GM12878 (cell line): Measurements from ENCODE around the gene EPHB2. TPM values are rescaled to one million over a fixed set of nuclear protein-coding genes. Genes with fewer than 3 reads are reported as not detected.
A peak's percentile ranks its signal among the peaks of the same experiment; 100 is the strongest.

Experiments used
- ATAC-seq: fragments of 200-7000 bp; cut with Tn5 transposase; 3 replicates; pipeline ENCODE4 v1.9.1; 2020; ENCODE audit warnings: mild to moderate bottlenecking, moderate library complexity
- BruUV-seq: library from RNA; stranded (reverse); fragments of 400-500 nt; replicated peaks from 2 replicates; lab custom pipeline; 2021; lab: Mats Ljungman, UMichigan
- CTCF ChIA-PET: fragments of 300-600 bp; sonication (Branson Sonifier 250); formaldehyde crosslinking; extraction: SDS; loops from one replicate; lab custom pipeline; 2021; ENCODE audit warnings: inconsistent platforms; lab: Yijun Ruan, JAX
- POLR2A ChIA-PET: fragments of 350-600 bp; formaldehyde crosslinking; extraction: SDS; loops from one replicate; lab custom pipeline; 2021; ENCODE audit warnings: inconsistent platforms; lab: Charles Lee
- RAD21 ChIA-PET: fragments of 300-600 bp; sonication (Branson Sonifier 250); formaldehyde crosslinking; loops from one replicate; lab custom pipeline; 2023; ENCODE audit warnings: antibody characterized with exemption; ENCODE audit not compliant: unreplicated experiment; lab: Charles Lee
- SMC1A ChIA-PET: fragments of 300-600 bp; sonication (Branson Sonifier 250); formaldehyde crosslinking; loops from one replicate; lab custom pipeline; 2023; ENCODE audit not compliant: unreplicated experiment, uncharacterized antibody; lab: Charles Lee
- DNase-seq: peaks from one replicate; pipeline ENCODE4 v3.0.0-alpha.2; 2011; ENCODE audit warnings: low read depth, low spot score
- FAIRE-seq: peaks from 3 replicates; lab custom pipeline; 2011; peaks lifted over from hg19 to GRCh38; lab: Jason Lieb, UNC
- H2AFZ ChIP-seq: 2 replicates; pipeline ENCODE4 v1.6.0; 2011; ENCODE audit warnings: low read depth, low read length, control low read depth; ENCODE audit not compliant: control insufficient read depth
- H3K27ac ChIP-seq: 2 replicates; pipeline ENCODE4 v1.5.1; 2011; ENCODE audit warnings: control low read depth; ENCODE audit not compliant: control insufficient read depth, insufficient read depth
- H3K27me3 ChIP-seq, 2 experiments: replicated peaks in 1 of 2; 2 replicates each; pipeline versions ENCODE4 v1.6.0 to v1.6.1; 2011; ENCODE audit warnings: low read length in 1 of 2; ENCODE audit not compliant: control insufficient read depth in 2 of 2, insufficient read depth in 2 of 2
- H3K36me3 ChIP-seq, 2 experiments: 2 replicates each; pipeline ENCODE4 v1.5.1; 2011; ENCODE audit warnings: low read length in 1 of 2; ENCODE audit not compliant: control insufficient read depth in 2 of 2, insufficient read depth in 2 of 2
- H3K4me1 ChIP-seq: 2 replicates; pipeline ENCODE4 v1.6.1; 2011; ENCODE audit warnings: mild to moderate bottlenecking, low read length, moderate library complexity, mixed read lengths; ENCODE audit not compliant: control insufficient read depth, insufficient read depth
- H3K4me2 ChIP-seq: 2 replicates; pipeline ENCODE4 v1.6.0; 2011; ENCODE audit warnings: control low read depth; ENCODE audit not compliant: control insufficient read depth, insufficient read depth
- H3K4me3 ChIP-seq: fragments of 200-600 bp; sonication (generic); 2 replicates; pipeline ENCODE4 v1.5.1; 2016
- H3K79me2 ChIP-seq: 2 replicates; pipeline ENCODE4 v1.6.0; 2011; ENCODE audit warnings: low read length; ENCODE audit not compliant: control insufficient read depth, insufficient read depth
- H3K9ac ChIP-seq: 2 replicates; pipeline ENCODE4 v1.8.0; 2011; ENCODE audit warnings: low read length, control low read depth, mixed read lengths; ENCODE audit not compliant: control insufficient read depth, insufficient read depth
- H3K9me3 ChIP-seq: replicated peaks from 3 replicates; pipeline ENCODE4 v1.5.1; 2011; ENCODE audit warnings: mild to moderate bottlenecking, low read length; ENCODE audit not compliant: control insufficient read depth, insufficient read depth
- H4K20me1 ChIP-seq: 2 replicates; pipeline ENCODE4 v1.6.0; 2011; ENCODE audit not compliant: control insufficient read depth, insufficient read depth
- BHLHE40 ChIP-seq, 2 experiments: fragments of 450-650 bp in 1 of 2; IDR thresholded peaks; 2 replicates each; pipeline ENCODE4 v1.6.1; 2011 to 2017; ENCODE audit warnings: low read depth in 2 of 2, borderline replicate concordance in 1 of 2, improper control_type of control experiment in 1 of 2, low read length in 1 of 2, mild to moderate bottlenecking in 1 of 2
- EZH2 ChIP-seq: IDR thresholded peaks from 2 replicates; pipeline ENCODE4 v1.6.1; 2012; ENCODE audit warnings: low read depth, mild to moderate bottlenecking, control low read depth, inconsistent platforms, low read length, borderline replicate concordance; ENCODE audit not compliant: control insufficient read depth
- HDAC2 ChIP-seq: fragments of 200-600 bp; sonication (generic); IDR thresholded peaks from 2 replicates; pipeline ENCODE4 v1.6.1; 2017
- HDAC6 ChIP-seq: fragments of 200-600 bp; sonication (generic); IDR thresholded peaks from one replicate; pipeline ENCODE4 v1.8.0; 2017; ENCODE audit warnings: antibody characterized with exemption; ENCODE audit not compliant: unreplicated experiment
- HDGF ChIP-seq: fragments of 450-650 bp; IDR thresholded peaks from 2 replicates; pipeline ENCODE4 v1.6.1; 2016; ENCODE audit warnings: antibody characterized with exemption
- HSF1 ChIP-seq: fragments of 150-350 bp; IDR thresholded peaks from 2 replicates; pipeline ENCODE4 v1.6.1; 2014; ENCODE audit warnings: mild to moderate bottlenecking, low read depth, low read length
- IRF4 ChIP-seq: IDR thresholded peaks from 2 replicates; pipeline ENCODE4 v1.6.1; 2011; ENCODE audit warnings: low read depth, low read length
- JUND ChIP-seq: IDR thresholded peaks from 2 replicates; pipeline ENCODE4 v1.6.1; 2012; ENCODE audit warnings: low read depth, mild to moderate bottlenecking, low read length, improper control_type of control experiment, moderate library complexity
- MEF2B ChIP-seq: fragments of 450-650 bp; IDR thresholded peaks from 2 replicates; pipeline ENCODE4 v1.6.1; 2018; ENCODE audit warnings: mild to moderate bottlenecking, moderate library complexity; ENCODE audit not compliant: partially characterized antibody, poor library complexity, severe bottlenecking
- NKRF ChIP-seq: fragments of 450-650 bp; conservative IDR thresholded peaks from 2 replicates; pipeline ENCODE4 v1.6.1; 2017; ENCODE audit warnings: mild to moderate bottlenecking, moderate library complexity
- SMAD1 ChIP-seq: fragments of 450-650 bp; IDR thresholded peaks from 2 replicates; pipeline ENCODE4 v1.6.1; 2018; ENCODE audit warnings: mild to moderate bottlenecking, low read depth; ENCODE audit not compliant: partially characterized antibody
- ZBED1 ChIP-seq: IDR thresholded peaks from 2 replicates; pipeline ENCODE4 v1.6.1; 2016; ENCODE audit warnings: borderline replicate concordance
- ZSCAN29 ChIP-seq: fragments of 450-650 bp; IDR thresholded peaks from 2 replicates; pipeline ENCODE4 v1.6.1; 2017; ENCODE audit warnings: mild to moderate bottlenecking, moderate library complexity
- WGBS: methylation state at CpG from one replicate; pipeline ENCODE4 v1.1.6; 2016; ENCODE audit warnings: low lambda C conversion rate; ENCODE audit not compliant: insufficient replicate concordance, insufficient coverage; ENCODE audit errors: missing lambda C conversion rate; 5-methylcytosine and 5-hydroxymethylcytosine counted together
- in situ Hi-C: fragments of 300-500 bp; cut with MboI; formaldehyde crosslinking; loops from 9 replicates; pipeline ENCODE4 v1.14.3; 2018; ENCODE audit warnings: mixed read lengths
- intact Hi-C: fragments of 100-400 bp; cut with micrococcal nuclease; formaldehyde crosslinking; loops from one replicate; pipeline ENCODE4 v1.14.2; 2022; ENCODE audit not compliant: unreplicated experiment
- polyA plus RNA-seq, 11 experiments: library from polyadenylated mRNA; depleted of rRNA in 4 of 11; unstranded in 6 of 11; stranded (reverse) in 5 of 11; fragments of >200 nt; fragmentation: Nextera tagmentation in 4 of 11; fragmentation: Illumina TruSeq in 1 of 11; extraction: Ambion mirVana in 4 of 11; extraction: Trizol in 1 of 11; gene quantifications; 1 replicate in 1 of 11; 2 replicates in 10 of 11; pipeline versions ENCODE4 v1.2.1 to v1.2.3, GENCODE V29; 2011 to 2016; ENCODE audit warnings: inconsistent platforms in 2 of 11, missing spikeins in 2 of 11, low read depth in 1 of 11
- total RNA-seq, 4 experiments: library from RNA; depleted of rRNA in 3 of 4; stranded (reverse); fragments of >200 nt in 3 of 4; fragmentation: Illumina TruSeq in 1 of 4; extraction: Trizol in 1 of 4; gene quantifications; 2 replicates each; pipeline versions ENCODE4 v1.2.1 to v1.2.3, GENCODE V29; 2013 to 2021

Gene EPHB2
- total and polyA plus RNA-seq, 10 of the 15 experiments (the other 5 are each of a cell fraction or from before 2014, with no cell fraction given): 0.13 to 3.3 (median 0.92) TPM

GRCh38 chr1:22848405-22848804 lies 137.8 kb downstream of the EPHB2 start:
- in situ Hi-C loops: no loop called here
- FAIRE-seq (peak; percentile 27), DNase-seq (no peak), ATAC-seq (no peak)
- H3K27me3 ChIP-seq: no peaks in the 10 kb centered on the region; a peak in 2 of 4 replicates
- no peak overlapping the region for H2AFZ ChIP-seq
- ChIA-PET CTCF (interaction anchor here (0.8 kb wide), 1 partner anchor 14 kb away, joined by 3 read pairs; no protein-coding TSS in a partner anchor), SMC1A (interaction anchor here (1.6 kb wide), 1 partner anchor 145 kb away, joined by 4 read pairs; no protein-coding TSS in a partner anchor), RAD21 (no interaction called here), POLR2A (no interaction called here)
- no peak overlapping the region for H3K27ac ChIP-seq
- H3K4me3 ChIP-seq: no peak overlapping the region
- BruUV-seq: no TSS peak
- H3K36me3 ChIP-seq: no peaks in the 10 kb centered on the region
- no peaks in the 10 kb centered on the region for H3K9me3 ChIP-seq
- TF ChIP-seq HDGF: no peak
- no peak for TF ChIP-seq MEF2B
- no peak for TF ChIP-seq NKRF
- TF ChIP-seq BHLHE40 (IDR thresholded peaks at IDR 0.05; ENCODE audit: borderline replicate concordance in 1 of 2, low read depth in 2 of 2, low read length in 1 of 2): no peak
- TF ChIP-seq HDAC6: no peak
- no peak for TF ChIP-seq SMAD1
- TF ChIP-seq IRF4: no peak
- no peak for TF ChIP-seq HSF1
- no peak for TF ChIP-seq JUND
- no peak for TF ChIP-seq EZH2
- no peak for TF ChIP-seq ZBED1
- TF ChIP-seq HDAC2: no peak
- no peak for TF ChIP-seq ZSCAN29
- H3K4me1 ChIP-seq: peaks cover 5% of the 10 kb centered on the region
- H3K79me2 ChIP-seq: no peaks in the 10 kb centered on the region
- no peak overlapping the region for H3K9ac ChIP-seq
- 3% methylated on average over 2 of the region's 2 CpGs for WGBS
- intact Hi-C loops: no loop called here
- no peak overlapping the region for H3K4me2 ChIP-seq
- H4K20me1 ChIP-seq: no peaks in the 10 kb centered on the region
